Measurements from ENCODE around the gene ZNF761.

GRCh38 chr19:53471916-53472315 is 40.1 kb downstream of the ZNF761 start:
- TF ChIP-seq EZH2 (IDR thresholded peaks at IDR 0.05; ENCODE audit: low read length, missing control alignments) (no peak), CTCF (conservative IDR thresholded peaks at IDR 0.05 in 1 of 2, IDR thresholded peaks at IDR 0.05 in 1 of 2; ENCODE audit: low read depth in 1 of 2, low read length in 2 of 2) (no peak)
